ENCODE results near the gene DMC1. TPM values are rescaled to one million over a fixed set of nuclear protein-coding genes. Genes with fewer than 3 reads are reported as not detected.

Gene DMC1
- total RNA-seq, 1 donor from 2014 or later = not detected

DNA sequence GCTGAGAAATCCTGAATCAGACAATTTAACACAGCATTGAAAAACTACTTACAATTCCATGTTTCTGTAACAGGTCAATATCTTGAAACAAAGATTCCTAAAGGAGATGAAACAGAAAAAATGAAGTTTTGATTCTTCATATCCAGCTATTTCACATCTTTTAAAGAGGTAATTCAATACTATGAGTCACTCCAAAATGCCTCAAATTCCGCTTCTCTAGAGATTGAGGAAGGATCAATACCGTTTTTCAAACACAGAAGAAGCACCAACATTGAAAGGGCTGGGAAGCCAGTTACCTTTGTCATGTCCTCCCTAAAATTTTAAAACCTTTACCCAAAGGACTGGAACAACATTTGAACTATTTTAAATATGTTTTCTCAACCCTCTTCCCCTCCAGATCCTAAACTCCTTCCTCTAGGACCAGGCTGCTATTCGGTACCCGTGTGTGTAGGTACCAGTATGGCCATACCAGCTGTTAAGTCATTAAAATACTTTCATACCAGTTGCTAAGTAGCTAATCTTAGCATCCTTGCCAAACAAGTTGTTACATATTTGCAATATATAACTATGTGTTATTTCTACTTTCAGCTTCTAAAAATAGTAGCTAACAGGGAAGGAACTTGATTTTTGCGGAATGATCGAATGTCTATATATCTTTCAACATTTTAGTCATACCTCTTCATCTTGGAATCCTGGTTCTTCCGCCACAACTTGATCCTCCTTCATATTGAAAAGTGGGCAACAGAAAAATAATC is 2.3 kb downstream of the DMC1 start:
- ATAC-seq (no peak), DNase-seq (ENCODE audit: low spot score) (no peak)

DNA sequence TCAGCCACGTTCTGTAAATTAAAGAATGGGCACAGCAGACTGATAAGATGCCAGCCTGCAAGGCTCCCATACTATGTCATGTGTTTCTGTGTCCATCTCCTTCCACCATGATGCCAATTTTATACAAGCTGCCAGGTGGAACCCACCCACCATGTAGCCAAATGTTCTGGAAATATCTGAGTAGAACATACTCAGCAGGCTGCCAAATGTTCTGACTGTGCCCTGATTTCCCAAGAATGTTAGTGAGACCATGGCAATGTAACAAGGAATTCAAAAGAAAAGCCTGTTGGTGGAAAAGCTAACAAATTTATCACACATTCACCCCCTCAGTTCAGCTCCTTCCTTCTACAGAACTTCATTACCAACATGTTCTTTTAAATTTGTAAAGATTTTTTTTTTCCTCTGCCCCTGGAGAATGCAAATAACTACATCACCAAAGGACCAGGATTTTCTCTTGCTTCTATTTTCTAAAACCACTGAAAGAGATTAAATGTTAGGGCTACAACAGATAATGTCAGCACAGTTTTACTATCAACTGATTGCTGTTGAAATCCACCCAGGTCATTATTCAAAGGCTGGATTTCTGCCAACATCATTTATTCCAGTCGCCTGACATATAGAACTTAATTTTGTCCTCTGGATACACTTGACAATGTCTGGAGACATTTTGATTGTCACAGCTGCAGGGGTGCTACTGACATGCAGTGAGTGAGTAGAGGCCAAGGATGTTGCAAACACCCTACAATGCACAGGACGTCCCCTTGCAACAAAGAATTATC is 3.1 kb downstream of the DMC1 start:
- ATAC-seq (no peak), DNase-seq (ENCODE audit: low spot score) (no peak)

DNA sequence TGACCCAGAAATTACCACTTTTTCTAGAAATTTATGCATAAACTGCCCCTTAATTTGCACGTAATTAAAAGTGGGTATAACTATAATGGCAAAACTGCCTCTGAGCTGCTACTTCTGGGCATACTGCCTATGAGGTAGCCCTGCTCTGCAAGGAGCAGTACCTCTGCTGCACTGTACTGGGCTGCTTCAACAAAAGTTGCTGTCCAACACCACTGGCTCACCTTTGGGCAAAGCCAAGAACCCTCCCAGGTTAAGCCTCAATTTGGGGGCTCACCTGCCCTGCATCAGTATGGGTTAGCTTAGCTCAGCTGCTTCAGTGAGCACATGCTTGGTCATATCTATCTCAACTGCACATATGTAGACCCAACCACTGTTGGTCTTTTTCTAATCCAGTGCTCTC is 4.5 kb downstream of the DMC1 start:
- DNase-seq (ENCODE audit: low spot score) (no peak), ATAC-seq (no peak)

DNA sequence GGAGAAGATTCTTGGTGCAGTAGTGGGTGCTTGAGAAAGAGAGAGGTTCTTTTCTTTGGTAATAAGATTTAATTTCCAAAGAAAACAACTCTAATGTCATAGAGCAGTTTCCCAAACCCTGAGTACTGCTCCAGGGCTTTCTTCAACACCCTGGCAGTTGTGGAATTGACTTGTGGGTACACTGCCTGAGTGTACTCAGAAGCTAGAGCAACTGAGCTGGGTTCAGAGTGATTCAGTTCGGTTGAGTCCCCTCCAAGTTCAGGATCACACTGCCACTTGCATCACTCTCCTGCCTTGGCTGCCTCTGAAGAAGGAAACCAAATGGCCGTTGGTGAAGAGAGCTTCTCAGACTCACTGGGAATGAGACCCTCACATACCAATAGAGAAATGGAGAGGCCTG is 5.3 kb downstream of the DMC1 start:
- DNase-seq (ENCODE audit: low spot score) (no peak), ATAC-seq (no peak)

DNA sequence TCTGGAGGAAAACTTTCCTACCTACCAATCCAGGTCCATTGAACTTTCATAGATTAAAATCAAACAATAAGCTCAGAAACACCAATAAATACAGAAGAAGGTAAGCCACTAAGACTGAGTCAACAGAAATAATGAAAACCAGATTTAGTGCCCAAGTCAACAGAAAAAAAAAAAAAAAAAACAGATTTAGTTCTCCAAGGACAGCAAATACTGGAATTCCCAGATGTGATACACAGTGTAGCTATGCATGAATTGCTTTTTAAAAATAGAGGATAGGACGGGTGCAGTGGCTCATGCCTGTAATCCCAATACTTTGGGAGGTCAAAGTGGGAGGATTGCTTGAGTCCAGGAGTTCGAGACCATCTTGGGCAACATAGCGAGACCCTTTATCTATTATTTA is 15.7 kb downstream of the DMC1 start:
- ATAC-seq = no peak

DNA sequence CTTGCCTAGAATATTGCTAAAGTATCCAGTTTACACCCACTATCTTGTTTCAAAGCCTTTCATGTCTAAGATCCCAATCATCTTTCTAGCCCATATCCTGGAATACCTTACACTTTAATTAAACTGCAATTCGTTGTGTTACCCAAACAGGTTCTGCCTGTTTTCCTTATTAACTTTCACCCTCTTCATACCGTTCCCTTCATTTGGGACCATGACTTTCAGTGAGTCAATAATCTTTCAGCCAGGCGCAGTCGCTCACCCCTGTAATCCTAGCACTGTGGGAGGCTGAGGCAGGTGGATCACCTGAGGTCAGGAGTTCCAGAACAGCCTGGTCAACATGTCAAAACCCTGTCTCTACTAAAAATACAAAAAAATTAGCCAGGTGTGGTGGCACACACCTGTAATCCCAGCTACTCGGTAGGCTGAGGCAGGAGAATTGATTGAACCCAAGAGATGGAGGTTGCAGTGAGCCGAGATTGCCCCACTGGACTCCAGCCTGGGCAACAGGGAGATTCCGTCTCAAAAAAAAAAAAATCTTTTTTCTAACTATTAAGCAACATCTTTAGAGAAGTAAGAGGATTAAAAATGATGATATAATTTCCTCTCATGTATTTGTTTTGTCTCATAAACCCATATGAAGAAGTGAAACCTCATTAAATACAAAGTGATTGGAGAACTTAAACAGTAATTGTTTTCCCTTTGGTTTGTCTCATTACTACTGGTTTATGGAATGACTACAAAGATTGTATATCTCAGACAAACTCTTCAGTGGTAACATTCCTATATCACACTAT is 20.7 kb downstream of the DMC1 start:
- no peak for ATAC-seq
- DNase-seq (ENCODE audit: low spot score) = no peak

More for the DNA sequence above, 15.7 kb downstream of the DMC1 start:
- DNase-seq (ENCODE audit: low spot score) = no peak

DNA sequence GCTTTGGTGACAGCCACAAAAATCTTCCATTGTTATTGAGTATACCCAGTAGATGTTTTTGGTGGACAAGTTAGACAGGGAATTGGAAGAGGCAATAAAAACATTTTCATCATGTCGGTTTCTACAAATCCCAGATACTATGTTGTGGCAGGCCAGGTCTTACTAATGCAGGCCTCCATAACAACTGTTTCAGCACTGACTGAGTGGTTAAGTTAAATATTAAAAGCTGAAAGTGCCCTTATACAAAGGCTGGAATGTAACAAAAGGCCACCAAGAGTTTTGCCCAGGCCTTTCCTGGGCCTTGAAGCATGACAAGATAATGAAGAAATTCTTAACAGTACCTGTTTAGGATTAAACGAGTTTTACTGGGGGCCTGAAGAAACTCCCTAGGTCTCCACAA is 29.3 kb downstream of the DMC1 start:
- ATAC-seq = no peak
- DNase-seq (ENCODE audit: low spot score) = no peak

DNA sequence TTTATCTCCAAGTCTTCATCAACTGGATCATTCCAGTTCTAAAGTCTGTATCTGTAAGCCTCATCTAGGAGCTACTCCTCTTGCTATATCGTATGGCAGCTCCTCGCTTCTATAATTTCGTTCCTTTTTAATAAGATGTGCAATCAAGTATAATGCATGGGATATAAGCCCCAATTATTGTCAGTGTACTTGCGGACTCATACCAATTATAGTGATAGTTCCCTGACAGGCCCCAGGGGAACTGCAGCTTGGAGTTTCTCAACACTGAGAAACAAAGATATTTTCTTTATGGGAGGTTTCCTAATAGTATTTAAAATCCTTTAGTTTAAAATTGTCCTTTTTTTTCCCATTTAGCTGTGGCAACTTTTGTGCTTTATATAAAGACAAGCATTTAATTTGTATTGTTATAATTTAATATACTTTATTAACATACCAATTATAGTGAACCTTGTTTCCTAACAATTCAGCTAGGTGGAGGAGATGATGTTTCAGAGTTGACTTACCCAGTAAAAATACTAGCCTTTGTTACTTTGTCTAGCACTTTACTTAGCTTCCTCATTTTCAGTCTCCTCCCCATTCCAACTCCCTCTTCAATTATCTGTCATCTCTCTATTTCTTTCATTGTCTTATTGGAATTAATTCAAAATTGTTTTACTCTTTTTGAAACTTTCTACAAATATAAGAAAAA is 38.6 kb downstream of the DMC1 start:
- ATAC-seq = no peak
- DNase-seq (ENCODE audit: low spot score) = no peak

DNA sequence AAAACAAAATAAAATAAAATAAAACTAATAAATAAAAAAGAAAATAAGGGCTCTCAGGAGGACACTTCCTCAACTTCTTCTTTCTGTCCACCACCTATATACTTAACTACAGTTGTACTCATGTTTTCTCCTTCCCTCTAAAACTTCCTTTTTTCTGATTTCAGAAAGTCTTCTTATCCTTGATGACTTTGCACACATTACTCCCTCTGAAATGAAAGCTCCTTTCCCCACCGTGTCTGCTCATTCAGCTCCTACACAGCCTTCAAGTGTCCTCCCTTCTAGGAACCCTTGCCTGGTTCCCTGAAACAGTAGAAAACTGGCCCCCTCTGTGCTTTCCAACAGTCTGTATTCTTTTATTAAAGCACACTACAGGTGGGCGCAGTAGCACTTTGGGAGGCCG is 45.6 kb downstream of the DMC1 start:
- ATAC-seq = no peak

DNA sequence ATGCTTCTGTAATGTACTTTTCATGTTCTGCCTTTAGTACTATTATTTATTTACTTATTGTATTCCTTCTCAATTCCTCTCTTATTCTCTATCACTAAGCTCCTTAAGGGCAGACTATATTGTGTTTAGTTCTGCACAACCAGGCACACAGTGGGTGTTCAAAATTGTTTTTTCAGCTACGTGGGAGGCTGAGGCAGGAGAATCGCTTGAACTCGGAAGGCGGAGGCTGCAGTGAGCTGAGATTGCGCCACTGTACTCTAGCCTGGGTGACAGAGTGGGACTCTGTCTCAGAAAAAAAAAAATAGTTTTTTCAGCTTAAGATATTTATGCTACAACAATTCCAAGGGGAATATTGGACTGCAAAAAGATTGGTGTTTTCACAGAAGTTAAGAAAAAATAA is 46.5 kb downstream of the DMC1 start:
- DNase-seq (ENCODE audit: low spot score) (no peak), ATAC-seq (no peak)

More for the DNA sequence above, 45.6 kb downstream of the DMC1 start:
- no peak for DNase-seq (ENCODE audit: low spot score)

DNA sequence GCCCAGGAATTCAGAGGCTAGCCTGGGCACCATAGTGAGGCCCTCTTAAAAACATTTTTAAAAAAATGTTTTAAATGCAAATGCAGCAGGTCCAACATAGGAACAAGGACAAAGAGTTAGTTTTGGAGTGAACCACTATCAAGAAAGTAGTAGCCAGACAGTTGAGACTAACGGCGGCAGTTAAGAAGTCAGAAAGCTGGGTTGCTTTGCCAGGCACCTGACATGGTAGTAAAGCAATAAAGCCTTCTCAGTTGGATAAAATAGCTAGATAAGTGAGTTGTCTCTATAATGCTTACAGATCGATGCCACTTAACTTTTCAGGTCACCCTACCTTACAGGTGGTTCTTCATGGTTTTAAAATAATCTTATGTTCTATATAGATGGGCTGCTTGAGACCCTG is 47.0 kb downstream of the DMC1 start:
- DNase-seq (ENCODE audit: low spot score) (no peak), ATAC-seq (no peak)

DNA sequence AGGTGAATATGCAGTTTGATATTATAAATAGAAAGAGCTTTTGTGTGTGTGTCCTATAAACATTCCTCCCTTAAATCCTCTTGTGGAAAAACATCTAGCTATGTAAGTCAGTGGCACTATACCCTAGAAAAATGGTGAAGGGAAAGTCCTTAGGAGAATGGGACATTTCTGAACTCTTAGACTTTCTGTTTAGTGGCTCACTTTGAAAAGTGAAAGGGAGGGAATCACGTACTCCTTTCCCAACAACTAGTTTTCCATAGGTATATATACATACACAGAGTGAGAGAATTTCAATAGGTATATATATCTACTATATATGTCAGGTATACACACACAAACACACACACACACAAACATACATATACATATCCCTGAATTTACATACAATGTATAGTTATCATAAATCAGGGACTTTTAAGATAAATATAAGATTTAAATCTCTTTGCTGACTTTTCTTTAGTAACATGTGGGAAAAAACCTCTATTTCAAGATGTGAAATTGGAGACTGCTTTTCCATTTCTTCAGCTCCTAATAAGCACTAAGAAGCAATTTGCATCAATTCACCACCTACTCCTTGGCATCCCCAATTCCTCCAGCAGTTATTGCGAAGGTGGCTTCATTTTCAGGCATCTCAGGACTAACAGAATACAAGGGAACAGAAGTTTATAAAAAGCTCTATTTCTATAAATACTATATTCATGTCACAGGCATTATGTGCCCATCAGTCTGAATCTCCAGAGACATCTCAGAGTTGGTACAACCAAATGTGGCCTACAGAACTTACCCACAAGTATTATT is 50.3 kb downstream of the DMC1 start:
- DNase-seq (ENCODE audit: low spot score) (no peak), ATAC-seq (no peak)

DNA sequence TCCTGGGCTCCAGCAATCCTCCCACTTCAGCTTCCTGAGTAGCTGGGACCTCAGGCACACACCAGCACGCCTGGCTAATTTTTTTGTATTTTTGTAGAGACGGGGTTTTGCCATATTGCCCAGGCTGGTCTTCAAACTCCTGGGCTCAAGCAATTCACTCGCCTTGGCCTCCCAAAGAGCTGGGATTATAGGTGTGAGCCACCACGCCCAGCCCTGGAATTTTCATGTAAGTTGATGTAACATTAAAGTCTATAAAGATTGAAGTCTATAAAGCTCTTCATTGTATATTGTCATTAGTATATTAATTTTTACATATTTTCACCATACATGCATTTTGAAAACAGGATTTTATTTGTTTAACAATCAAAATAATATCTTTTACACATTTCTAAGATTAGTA is 51.4 kb downstream of the DMC1 start:
- DNase-seq (ENCODE audit: low spot score) = no peak
- ATAC-seq = no peak

DNA sequence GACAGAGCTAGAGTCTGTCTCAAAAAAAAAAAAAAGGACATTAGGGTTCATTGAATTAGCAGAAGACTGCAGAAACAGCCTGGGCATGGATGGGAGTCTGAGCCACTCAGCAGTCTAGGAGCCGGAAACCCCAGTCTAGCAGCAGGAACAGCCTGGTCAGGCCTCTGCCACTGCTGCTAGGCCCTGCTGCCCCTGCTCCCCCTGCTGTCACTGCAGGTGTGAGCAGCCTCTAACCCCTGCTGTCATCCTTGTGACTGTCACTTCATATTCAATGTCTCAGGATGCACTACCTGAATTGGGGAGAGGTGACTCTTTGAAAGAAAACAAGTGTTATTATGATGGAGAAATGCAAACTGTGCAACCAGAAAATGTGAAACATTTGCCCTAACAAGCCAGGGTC is 56.9 kb downstream of the DMC1 start:
- DNase-seq (ENCODE audit: low spot score) (no peak), ATAC-seq (peak; percentile 89)

DNA sequence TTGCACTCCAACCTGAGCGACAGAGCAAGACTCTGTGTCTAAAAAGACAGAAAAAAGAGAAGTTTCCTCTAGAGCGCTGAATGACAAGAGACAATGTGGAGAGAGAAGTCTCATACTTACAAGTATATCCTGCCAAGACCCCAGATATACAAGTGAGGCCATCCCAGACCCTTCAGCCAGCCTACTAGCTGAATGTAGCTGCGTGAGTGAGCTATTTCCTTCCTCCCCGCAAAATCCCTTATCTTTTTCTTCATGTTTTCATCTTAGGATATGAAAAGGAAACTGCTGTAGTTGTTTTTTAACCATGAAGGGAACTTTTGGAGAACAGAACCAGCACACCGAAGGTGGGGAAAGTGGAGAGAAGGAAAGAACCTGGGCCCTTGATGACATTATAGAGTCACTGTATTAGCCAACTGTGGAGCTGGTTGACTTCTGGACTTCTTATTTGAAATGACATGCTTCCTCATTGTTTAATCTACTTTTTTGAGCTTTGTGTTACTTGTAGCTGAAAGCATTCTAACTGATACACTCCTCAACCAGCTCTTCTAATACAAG is 59.5 kb downstream of the DMC1 start:
- DNase-seq (ENCODE audit: low spot score) = no peak
- no peak for ATAC-seq

DNA sequence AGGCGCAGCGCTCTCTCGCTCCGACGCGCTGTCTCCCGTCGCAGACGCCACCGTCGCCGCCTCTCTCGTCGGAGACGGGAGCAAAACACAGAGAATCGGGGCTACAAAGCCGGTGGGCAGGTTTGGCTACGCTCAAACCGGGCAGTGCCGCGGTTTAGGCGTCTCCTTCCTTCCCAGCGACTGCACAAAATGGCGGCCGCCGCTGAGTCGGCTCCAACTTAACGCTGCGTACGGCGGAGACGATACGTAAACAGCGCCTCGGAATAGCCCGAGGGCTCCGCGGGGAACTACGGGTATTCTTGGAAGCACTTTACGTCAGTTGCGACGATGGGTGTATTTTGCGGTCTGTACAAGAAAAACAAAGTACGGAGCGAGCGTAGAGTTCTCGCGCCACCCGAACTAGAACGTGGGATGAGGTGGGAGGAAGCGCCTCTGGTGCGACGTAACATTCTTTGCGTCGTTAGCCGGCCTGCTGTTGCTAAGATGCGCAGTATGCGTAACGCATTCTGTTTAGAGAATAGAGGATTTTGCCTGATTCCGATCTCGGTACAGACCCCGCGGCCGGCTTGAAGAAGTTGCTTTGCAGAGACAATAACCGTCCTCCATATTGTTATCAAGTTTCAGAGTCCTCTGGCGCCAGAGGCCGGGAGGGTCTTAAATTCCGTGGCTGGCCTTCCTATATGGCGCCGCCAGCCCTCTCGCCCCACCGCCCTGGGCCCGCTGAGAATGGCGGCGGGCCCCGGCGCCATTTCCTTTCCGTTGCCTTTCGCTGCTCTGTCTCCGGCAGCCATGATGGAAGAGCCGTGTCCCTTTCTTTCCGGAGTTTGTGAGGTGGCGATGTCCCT is 63.6 kb downstream of the DMC1 start, which contains the start of gene DDX17:
Gene DDX17 (minus strand): TSS at position 194 of the 845 bp plus-strand sequence.
- DNase-seq (ENCODE audit: low spot score) (peak; percentile 94), ATAC-seq (peak; percentile 83)

DNA sequence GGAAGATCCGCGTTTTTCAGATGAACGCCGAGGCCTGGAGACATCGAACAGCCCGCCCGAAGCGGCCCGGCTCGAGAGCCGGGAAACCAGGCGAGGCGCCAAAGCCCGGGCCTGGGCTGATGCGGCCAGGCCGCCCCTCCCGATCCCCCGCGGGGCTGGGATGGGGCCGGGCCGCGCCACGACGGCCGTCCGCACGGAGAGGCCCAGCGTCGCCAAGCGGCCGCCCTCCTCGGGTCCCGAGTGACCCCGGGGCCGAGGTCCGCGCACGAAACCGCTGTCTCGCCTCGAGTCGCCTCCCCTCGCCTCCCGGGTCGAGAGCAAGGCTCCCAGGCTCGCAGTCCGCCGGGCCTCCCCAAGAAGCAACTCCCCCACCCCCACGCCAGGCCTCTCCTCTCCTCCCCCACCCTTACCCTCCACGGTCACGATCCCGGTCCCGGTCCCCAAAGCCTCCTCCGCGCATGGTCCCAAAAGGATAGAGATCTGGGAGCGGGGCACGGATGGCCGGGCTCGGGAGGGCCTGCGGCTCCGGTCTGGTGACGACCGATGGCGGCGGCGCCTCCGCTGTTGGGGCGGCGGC is 64.4 kb downstream of the DMC1 start:
- ATAC-seq = peak; percentile 76
- DNase-seq (ENCODE audit: low spot score) = peak; percentile 84

DNA sequence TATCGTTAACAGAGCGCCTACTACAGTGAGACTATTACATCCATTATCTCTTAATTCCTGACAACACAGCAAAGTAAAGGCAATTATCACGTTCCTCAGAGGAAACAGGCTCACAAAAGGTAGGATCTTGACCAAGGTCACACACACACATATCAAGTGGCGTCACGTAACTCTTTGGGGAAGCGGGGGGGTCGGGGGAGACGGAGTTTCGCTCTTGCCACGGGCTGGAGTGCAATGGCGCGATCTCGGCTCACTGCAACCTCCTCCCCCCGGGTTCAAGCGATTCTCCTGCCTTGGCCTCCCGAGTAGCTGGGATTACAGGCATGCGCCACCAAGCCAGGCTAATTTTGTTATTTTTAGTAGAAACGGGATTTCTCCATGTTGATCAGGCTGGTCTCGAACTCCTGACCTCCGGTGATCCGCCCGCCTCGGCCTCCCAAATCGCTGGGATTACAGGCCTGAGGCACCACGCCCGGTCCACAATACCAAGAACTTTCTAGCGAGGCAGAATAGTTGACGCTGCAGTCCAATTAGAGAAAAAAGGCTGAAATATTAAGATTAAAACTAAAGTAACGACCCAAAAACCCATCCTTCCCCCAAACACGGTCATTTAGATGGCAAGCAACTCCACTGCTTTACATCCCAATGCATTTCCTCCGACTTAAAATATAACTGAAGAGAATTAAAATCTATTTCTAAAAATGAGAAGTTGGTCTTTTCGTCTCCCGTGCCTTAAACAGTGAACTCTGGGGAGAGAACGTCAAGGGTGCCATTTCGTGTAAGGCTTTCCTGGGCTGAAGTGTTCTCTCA is 65.0 kb downstream of the DMC1 start:
- DNase-seq (ENCODE audit: low spot score) = no peak
- ATAC-seq = no peak

Data from left lobe of liver (tissue), 2 donors.